GM18861 (cell line): ENCODE data around the gene RB1.
"Not testable (repeated sequence)": the region's sequence is repeated elsewhere in the genome, so short reads cannot be mapped to it uniquely, and the experiment has no call there.

Experiments used
- ATAC-seq: cut with Tn5 transposase; IDR thresholded peaks from one replicate; pipeline ENCODE4 v1.9.1; 2021; ENCODE audit not compliant: unreplicated experiment

The RB1 gene

GRCh38 chr13:48346583-48346982 lies 43.0 kb downstream of the RB1 start:
- no peak for ATAC-seq

- no peak for ATAC-seq
Measured at GRCh38 chr13:48349525-48349924, 46.0 kb downstream of the RB1 start.

GRCh38 chr13:48353590-48353989 lies 50.0 kb downstream of the RB1 start:
- no peak for ATAC-seq

- not testable (repeated sequence) for ATAC-seq
Measured at GRCh38 chr13:48355524-48355923, 52.0 kb downstream of the RB1 start.

GRCh38 chr13:48356750-48357149 lies 53.2 kb downstream of the RB1 start:
- ATAC-seq, result no peak

GRCh38 chr13:48369988-48370387 lies 66.4 kb downstream of the RB1 start:
- no peak for ATAC-seq

- no peak for ATAC-seq
Measured at GRCh38 chr13:48370815-48371214, 67.3 kb downstream of the RB1 start.

GRCh38 chr13:48377857-48378256 lies 74.3 kb downstream of the RB1 start:
- no peak for ATAC-seq

GRCh38 chr13:48380581-48380980 lies 77.0 kb downstream of the RB1 start:
- ATAC-seq, result no peak

GRCh38 chr13:48383384-48383783 lies 79.8 kb downstream of the RB1 start:
- no peak for ATAC-seq

- ATAC-seq, result no peak
Measured at GRCh38 chr13:48386816-48387215, 83.3 kb downstream of the RB1 start.

GRCh38 chr13:48391257-48391656 lies 87.7 kb downstream of the RB1 start:
- no peak for ATAC-seq

- ATAC-seq, result no peak
Measured at GRCh38 chr13:48393030-48393697, 89.6 kb downstream of the RB1 start.

GRCh38 chr13:48393698-48394085 lies 90.1 kb downstream of the RB1 start:
- ATAC-seq, result no peak

- ATAC-seq, result no peak
Measured at GRCh38 chr13:48397744-48398143, 94.2 kb downstream of the RB1 start.

GRCh38 chr13:48398450-48399095 lies 95.0 kb downstream of the RB1 start:
- no peak for ATAC-seq

- ATAC-seq, result no peak
Measured at GRCh38 chr13:48400090-48400694, 96.6 kb downstream of the RB1 start.

GRCh38 chr13:48400850-48401291 lies 97.3 kb downstream of the RB1 start:
- ATAC-seq, result no peak

GRCh38 chr13:48401480-48401879 lies 97.9 kb downstream of the RB1 start:
- no peak for ATAC-seq

- no peak for ATAC-seq
Measured at GRCh38 chr13:48402325-48402932, 98.9 kb downstream of the RB1 start.

GRCh38 chr13:48403151-48403631 lies 99.6 kb downstream of the RB1 start:
- no peak for ATAC-seq

GRCh38 chr13:48403913-48404312 lies 100.4 kb downstream of the RB1 start:
- no peak for ATAC-seq
